Fibroblast of lung (primary cell): Measurements from ENCODE around the gene NTN1. TPM values are rescaled to one million over a fixed set of nuclear protein-coding genes. Genes with fewer than 3 reads are reported as not detected.

Source experiments
- DNase-seq, 2 donors: peaks; one replicate each; pipeline versions ENCODE4 v3.0.0 to v3.0.0-alpha.2; 2010; ENCODE audit warnings: low read depth in 2 of 2
- H2AFZ ChIP-seq: 2 replicates; pipeline ENCODE4 v1.5.1; 2012; ENCODE audit warnings: low read length, control low read depth, inconsistent platforms
- H3K27ac ChIP-seq: 2 replicates; pipeline ENCODE4 v1.5.1; 2011; ENCODE audit warnings: low read length, control low read depth; ENCODE audit not compliant: insufficient read depth
- H3K27me3 ChIP-seq: 2 replicates; pipeline ENCODE4 v1.5.1; 2011; ENCODE audit warnings: mild to moderate bottlenecking, low read length; ENCODE audit not compliant: control insufficient read depth, insufficient read depth
- H3K36me3 ChIP-seq: 2 replicates; pipeline ENCODE4 v1.5.1; 2011; ENCODE audit warnings: low read length; ENCODE audit not compliant: control insufficient read depth, insufficient read depth
- H3K4me1 ChIP-seq: 2 replicates; pipeline ENCODE4 v1.5.1; 2011; ENCODE audit warnings: low read length; ENCODE audit not compliant: control insufficient read depth, insufficient read depth; ENCODE audit errors: extremely low read depth
- H3K4me2 ChIP-seq: 2 replicates; pipeline ENCODE4 v1.5.1; 2011; ENCODE audit warnings: low read length, control low read depth; ENCODE audit not compliant: insufficient read depth; ENCODE audit errors: extremely low read depth
- H3K4me3 ChIP-seq, 4 experiments: fragments of 200-600 bp in 1 of 4; sonication (generic) in 1 of 4; replicated peaks in 1 of 4; 2 replicates each; pipeline ENCODE4 v1.5.1; 2011 to 2016; ENCODE audit warnings: low read length in 4 of 4, low read depth in 3 of 4, mild to moderate bottlenecking in 3 of 4, control low read depth in 2 of 4, inconsistent platforms in 1 of 4, mixed read lengths in 1 of 4; ENCODE audit not compliant: insufficient read depth in 1 of 4; ENCODE audit errors: control extremely low read depth in 1 of 4
- H3K79me2 ChIP-seq: 2 replicates; pipeline ENCODE4 v1.5.1; 2012; ENCODE audit warnings: mild to moderate bottlenecking, low read length, inconsistent platforms; ENCODE audit not compliant: control insufficient read depth, insufficient read depth
- H3K9ac ChIP-seq: 2 replicates; pipeline ENCODE4 v1.5.1; 2011; ENCODE audit warnings: mild to moderate bottlenecking, low read length, control low read depth; ENCODE audit not compliant: insufficient read depth
- H3K9me3 ChIP-seq: 2 replicates; pipeline ENCODE4 v1.5.1; 2012; ENCODE audit warnings: low read depth, low read length; ENCODE audit not compliant: control insufficient read depth, insufficient read depth
- H4K20me1 ChIP-seq: 2 replicates; pipeline ENCODE4 v1.5.1; 2011; ENCODE audit warnings: low read length; ENCODE audit not compliant: control insufficient read depth, insufficient read depth; ENCODE audit errors: extremely low read depth
- EZH2 ChIP-seq: IDR thresholded peaks from 2 replicates; pipeline ENCODE4 v1.5.1; 2012; ENCODE audit warnings: low read length, control low read depth, mild to moderate bottlenecking; ENCODE audit errors: missing control alignments
- polyA plus RNA-seq, 2 donors: library from polyadenylated mRNA; depleted of rRNA in 1 of 2; stranded (reverse) in 1 of 2; unstranded in 1 of 2; fragments of >200 nt; gene quantifications; 2 replicates each; pipeline ENCODE4 v1.2.1, GENCODE V29; 2011 to 2012; ENCODE audit warnings: missing spikeins in 1 of 2
- total RNA-seq: library from RNA; depleted of rRNA; stranded (reverse); fragments of >200 nt; gene quantifications from 2 replicates; pipeline ENCODE4 v1.2.1, GENCODE V29; 2014
- TF ChIP-seq, protein P1 (sequence below), 2 donors: IDR thresholded peaks in 1 of 2; conservative IDR thresholded peaks in 1 of 2; 1 replicate in 1 of 2; 2 replicates in 1 of 2; pipeline ENCODE4 v1.5.1; 2011 to 2012; ENCODE audit warnings: low read length in 2 of 2, control low read depth in 1 of 2, inconsistent platforms in 1 of 2, low read depth in 1 of 2, mild to moderate bottlenecking in 1 of 2

Gene NTN1
- total and polyA plus RNA-seq, 2 donors (not counting 1 experiment from before 2014, with no cell fraction given): 0.17 to 3.1 TPM

- no peaks in the 10 kb centered on the region for H4K20me1 ChIP-seq
- no peak overlapping the region for H2AFZ ChIP-seq
- DNase-seq: no peak
- no peaks in the 10 kb centered on the region for H3K79me2 ChIP-seq
- H3K27me3 ChIP-seq: peaks cover 26% of the 10 kb centered on the region
- no peak for TF ChIP-seq EZH2
- no peaks in the 10 kb centered on the region for H3K9me3 ChIP-seq
- H3K27ac ChIP-seq: no peak overlapping the region
- H3K9ac ChIP-seq: no peak overlapping the region
- no peak overlapping the region for H3K4me2 ChIP-seq
- no peak overlapping the region for H3K4me3 ChIP-seq
- H3K4me1 ChIP-seq: no peaks in the 10 kb centered on the region
- H3K36me3 ChIP-seq: no peaks in the 10 kb centered on the region
Observed at GRCh38 chr17:9026741-9027140, 5.4 kb downstream of the NTN1 start.

DNA sequence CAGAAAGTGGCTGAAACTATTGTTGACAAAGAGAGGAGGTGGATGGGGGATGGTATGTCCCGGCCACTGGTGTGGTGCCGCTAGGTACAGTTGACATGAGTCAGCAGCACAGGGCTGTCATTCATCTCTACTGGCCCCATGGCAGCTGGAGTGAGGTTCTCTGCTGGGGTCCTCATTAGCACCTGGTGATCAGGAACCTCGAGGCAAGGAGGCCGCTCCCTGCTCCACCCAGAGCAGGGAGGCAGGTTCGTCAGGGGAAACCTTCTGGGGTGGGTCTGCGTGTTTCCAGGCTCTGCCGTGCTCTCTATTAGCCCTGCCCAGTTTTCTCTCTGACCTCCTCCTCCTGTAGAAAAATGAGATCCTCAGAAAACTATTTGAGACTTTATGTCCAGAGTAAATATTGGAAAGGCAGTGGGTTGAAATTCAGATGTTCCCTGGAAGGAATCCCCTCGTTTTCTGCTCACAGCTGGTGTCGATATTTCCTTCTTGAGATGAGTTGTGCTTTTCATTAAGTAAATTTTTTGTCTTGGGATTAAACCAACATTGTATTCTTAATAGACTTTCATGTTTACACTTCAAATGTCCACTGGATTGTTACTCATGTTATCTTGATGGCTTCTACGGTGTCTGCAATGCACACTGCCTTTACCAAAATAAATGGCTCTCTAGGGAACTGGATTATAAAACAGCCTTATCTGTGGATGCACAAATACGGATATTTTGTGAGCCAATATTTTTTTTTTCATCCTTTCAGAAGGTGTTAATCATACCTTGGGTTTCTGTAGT lies 7.1 kb downstream of the NTN1 start:
- no peak for DNase-seq
- Histone ChIP-seq H3K36me3 (no peaks in the 10 kb centered on the region), H3K9me3 (no peaks in the 10 kb centered on the region), H3K79me2 (no peaks in the 10 kb centered on the region), H4K20me1 (no peaks in the 10 kb centered on the region), H3K9ac (no peak overlapping the region), H3K4me1 (no peaks in the 10 kb centered on the region), H2AFZ (no peak overlapping the region), H3K4me3 (no peak overlapping the region), H3K27me3 (peaks cover 12% of the 10 kb centered on the region), H3K4me2 (no peak overlapping the region), H3K27ac (no peak overlapping the region)
- TF ChIP-seq, protein P1, sequence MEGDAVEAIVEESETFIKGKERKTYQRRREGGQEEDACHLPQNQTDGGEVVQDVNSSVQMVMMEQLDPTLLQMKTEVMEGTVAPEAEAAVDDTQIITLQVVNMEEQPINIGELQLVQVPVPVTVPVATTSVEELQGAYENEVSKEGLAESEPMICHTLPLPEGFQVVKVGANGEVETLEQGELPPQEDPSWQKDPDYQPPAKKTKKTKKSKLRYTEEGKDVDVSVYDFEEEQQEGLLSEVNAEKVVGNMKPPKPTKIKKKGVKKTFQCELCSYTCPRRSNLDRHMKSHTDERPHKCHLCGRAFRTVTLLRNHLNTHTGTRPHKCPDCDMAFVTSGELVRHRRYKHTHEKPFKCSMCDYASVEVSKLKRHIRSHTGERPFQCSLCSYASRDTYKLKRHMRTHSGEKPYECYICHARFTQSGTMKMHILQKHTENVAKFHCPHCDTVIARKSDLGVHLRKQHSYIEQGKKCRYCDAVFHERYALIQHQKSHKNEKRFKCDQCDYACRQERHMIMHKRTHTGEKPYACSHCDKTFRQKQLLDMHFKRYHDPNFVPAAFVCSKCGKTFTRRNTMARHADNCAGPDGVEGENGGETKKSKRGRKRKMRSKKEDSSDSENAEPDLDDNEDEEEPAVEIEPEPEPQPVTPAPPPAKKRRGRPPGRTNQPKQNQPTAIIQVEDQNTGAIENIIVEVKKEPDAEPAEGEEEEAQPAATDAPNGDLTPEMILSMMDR (conservative IDR thresholded peaks at IDR 0.05 in 1 of 2, IDR thresholded peaks at IDR 0.05 in 1 of 2; ENCODE audit: low read depth in 1 of 2, low read length in 2 of 2): no peak
- TF ChIP-seq EZH2: no peak

DNA sequence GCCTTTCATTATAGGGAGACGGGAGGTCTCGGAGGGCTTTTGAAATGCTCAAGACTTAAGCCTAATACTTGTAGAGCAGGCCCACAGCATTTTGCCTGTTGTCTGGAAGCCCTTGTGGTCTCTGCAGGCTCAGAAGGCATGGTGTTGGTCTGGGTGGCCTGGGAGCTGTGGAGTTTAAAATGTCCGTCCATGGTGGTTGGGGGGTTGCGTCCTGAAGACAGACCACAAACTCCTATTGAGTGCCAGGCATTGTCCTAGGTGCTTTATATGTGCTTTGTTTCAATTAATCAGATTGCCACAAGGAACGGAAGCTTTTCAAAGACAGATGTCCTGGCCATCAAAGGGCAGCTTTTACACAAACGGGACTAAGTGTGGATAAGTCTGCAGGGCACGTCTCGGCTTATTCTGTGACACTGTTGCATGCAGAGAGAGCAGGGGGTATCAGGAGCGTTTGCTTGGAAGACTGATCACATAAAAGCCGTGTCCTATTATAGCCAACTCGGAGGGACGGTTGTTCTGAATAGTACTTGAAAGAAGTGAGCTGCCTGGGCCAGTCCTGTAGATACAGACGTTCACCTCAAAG lies 7.8 kb downstream of the NTN1 start:
- peaks cover 8% of the 10 kb centered on the region for H3K27me3 ChIP-seq
- H3K27ac ChIP-seq: no peak overlapping the region
- no peaks in the 10 kb centered on the region for H3K9me3 ChIP-seq
- no peaks in the 10 kb centered on the region for H3K36me3 ChIP-seq
- H4K20me1 ChIP-seq: no peaks in the 10 kb centered on the region
- H3K9ac ChIP-seq: no peak overlapping the region
- H3K4me1 ChIP-seq: no peaks in the 10 kb centered on the region
- no peak overlapping the region for H3K4me3 ChIP-seq
- no peak overlapping the region for H2AFZ ChIP-seq
- no peak for TF ChIP-seq EZH2
- no peak for DNase-seq
- no peaks in the 10 kb centered on the region for H3K79me2 ChIP-seq
- H3K4me2 ChIP-seq: no peak overlapping the region

- Histone ChIP-seq H3K4me1 (no peaks in the 10 kb centered on the region), H4K20me1 (no peaks in the 10 kb centered on the region), H3K27me3 (no peaks in the 10 kb centered on the region), H3K27ac (no peak overlapping the region), H2AFZ (no peak overlapping the region), H3K9ac (no peak overlapping the region), H3K9me3 (no peaks in the 10 kb centered on the region), H3K36me3 (no peaks in the 10 kb centered on the region), H3K4me2 (no peak overlapping the region), H3K4me3 (no peak overlapping the region), H3K79me2 (no peaks in the 10 kb centered on the region)
- DNase-seq: no peak
- no peak for TF ChIP-seq EZH2
- TF ChIP-seq, protein P1 (conservative IDR thresholded peaks at IDR 0.05 in 1 of 2, IDR thresholded peaks at IDR 0.05 in 1 of 2; ENCODE audit: low read depth in 1 of 2, low read length in 2 of 2): no peak
Observed at GRCh38 chr17:9032151-9032550, 10.8 kb downstream of the NTN1 start.
